IPS-15b (cell line): ENCODE measurements around the gene TOX2.

Experiments
- H3K27me3 ChIP-seq: one replicate; pipeline ENCODE4 v1.6.1; 2013; ENCODE audit warnings: low read length; ENCODE audit not compliant: control insufficient read depth, insufficient read depth
- H3K36me3 ChIP-seq: one replicate; pipeline ENCODE4 v1.6.1; 2013; ENCODE audit warnings: low read length; ENCODE audit not compliant: control insufficient read depth, insufficient read depth
- H3K4me1 ChIP-seq: one replicate; pipeline ENCODE4 v1.6.1; 2013; ENCODE audit warnings: mild to moderate bottlenecking, low read length; ENCODE audit not compliant: control insufficient read depth, insufficient read depth
- H3K4me3 ChIP-seq: one replicate; pipeline ENCODE4 v1.5.1; 2013; ENCODE audit warnings: low read depth, low read length
- H3K9ac ChIP-seq: one replicate; pipeline ENCODE4 v1.6.1; 2013; ENCODE audit warnings: low read depth, mild to moderate bottlenecking, low read length
- H3K9me3 ChIP-seq: one replicate; pipeline ENCODE4 v1.6.1; 2013; ENCODE audit warnings: mild to moderate bottlenecking, low read length; ENCODE audit not compliant: control insufficient read depth, insufficient read depth

The TOX2 gene

DNA sequence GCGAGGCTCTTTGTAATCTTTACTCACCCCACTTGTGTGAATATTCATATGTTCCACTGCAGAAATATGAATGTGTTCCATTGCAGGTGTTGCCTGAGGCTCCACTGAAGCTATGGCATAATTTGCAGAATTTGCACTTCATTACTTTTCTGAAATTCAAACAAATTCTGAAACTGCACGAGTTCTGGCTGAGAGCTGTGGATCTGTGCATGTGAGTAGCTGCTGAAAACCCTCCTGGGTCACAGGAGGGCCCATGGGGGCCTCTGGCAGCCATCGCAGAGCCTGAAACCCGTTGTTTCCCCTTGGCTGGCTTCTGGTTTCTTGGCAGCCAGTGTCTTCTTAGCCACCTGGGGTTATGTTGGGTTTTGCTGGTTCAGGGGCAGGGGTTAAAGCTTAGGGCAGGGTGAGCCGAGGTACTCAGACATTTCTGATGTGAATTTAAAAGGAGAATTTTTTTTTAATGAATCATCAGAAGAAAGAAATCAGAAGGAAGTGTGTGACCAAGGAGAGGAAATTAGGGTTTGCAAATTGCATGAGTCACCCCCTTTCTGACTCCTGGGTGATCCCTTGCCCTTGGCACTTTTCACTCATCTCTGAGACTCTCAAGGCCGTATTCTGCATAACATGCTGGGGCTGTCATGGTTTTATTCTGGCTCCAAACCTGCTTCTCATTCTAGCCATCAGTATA lies 40.6 kb downstream of the TOX2 start:
- Histone ChIP-seq H3K9me3 (no peaks in the 10 kb centered on the region), H3K27me3 (no peaks in the 10 kb centered on the region), H3K9ac (no peak overlapping the region), H3K4me1 (peaks cover 1% of the 10 kb centered on the region), H3K36me3 (no peaks in the 10 kb centered on the region), H3K4me3 (no peak overlapping the region)

DNA sequence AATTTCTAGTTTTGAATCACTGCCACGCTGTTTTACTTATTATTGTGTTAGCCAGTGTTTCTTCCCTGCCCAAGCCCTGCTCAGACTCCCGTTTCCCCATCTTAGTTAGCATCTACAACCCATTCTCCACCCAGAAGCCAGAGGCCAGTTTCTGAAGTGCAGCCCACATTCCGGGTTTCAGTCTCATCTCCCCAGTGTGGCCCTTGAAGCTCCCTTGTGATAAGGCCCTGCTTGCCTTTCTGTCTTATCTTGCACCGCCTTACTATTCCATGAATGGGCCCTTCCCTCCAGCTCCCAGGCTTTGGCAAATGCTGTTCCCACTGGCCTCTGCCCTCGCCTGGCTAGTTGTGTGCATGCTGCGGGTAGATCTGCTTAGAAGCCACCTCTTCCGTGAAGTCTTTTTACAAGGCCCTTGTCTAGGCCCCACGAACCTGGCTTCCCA lies 41.1 kb downstream of the TOX2 start:
- Histone ChIP-seq H3K9me3 (no peaks in the 10 kb centered on the region), H3K36me3 (no peaks in the 10 kb centered on the region), H3K9ac (no peak overlapping the region), H3K27me3 (no peaks in the 10 kb centered on the region), H3K4me3 (no peak overlapping the region), H3K4me1 (peaks cover 3% of the 10 kb centered on the region)

DNA sequence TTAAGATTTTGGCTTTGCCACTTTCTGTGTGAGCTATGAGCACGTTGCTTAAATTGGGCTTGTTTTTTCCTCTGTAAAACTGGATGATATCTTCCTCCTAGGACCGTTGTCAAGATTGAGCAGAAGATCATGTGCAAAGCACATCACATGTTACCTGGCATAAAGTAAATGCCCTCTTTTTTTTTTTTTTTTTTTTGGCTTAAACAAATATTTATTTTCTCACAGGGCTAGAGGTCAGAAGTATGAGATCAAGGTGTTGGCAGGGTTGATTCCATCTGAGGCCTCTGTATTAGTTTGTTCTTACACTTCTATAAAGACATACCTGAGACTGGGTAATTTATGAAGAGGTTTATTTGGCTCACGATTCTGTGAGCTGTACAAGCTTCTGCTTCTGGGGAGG lies 42.7 kb downstream of the TOX2 start:
- H3K36me3 ChIP-seq: no peaks in the 10 kb centered on the region
- H3K9me3 ChIP-seq: no peaks in the 10 kb centered on the region
- no peaks in the 10 kb centered on the region for H3K27me3 ChIP-seq
- no peak overlapping the region for H3K4me3 ChIP-seq
- no peak overlapping the region for H3K9ac ChIP-seq
- H3K4me1 ChIP-seq: peaks cover 9% of the 10 kb centered on the region

GRCh38 chr20:43958626-43959025 lies 44.0 kb downstream of the TOX2 start:
- no peaks in the 10 kb centered on the region for H3K27me3 ChIP-seq
- H3K9ac ChIP-seq: no peak overlapping the region
- H3K9me3 ChIP-seq: no peaks in the 10 kb centered on the region
- H3K4me1 ChIP-seq: peaks cover 10% of the 10 kb centered on the region
- no peaks in the 10 kb centered on the region for H3K36me3 ChIP-seq
- no peak overlapping the region for H3K4me3 ChIP-seq

DNA sequence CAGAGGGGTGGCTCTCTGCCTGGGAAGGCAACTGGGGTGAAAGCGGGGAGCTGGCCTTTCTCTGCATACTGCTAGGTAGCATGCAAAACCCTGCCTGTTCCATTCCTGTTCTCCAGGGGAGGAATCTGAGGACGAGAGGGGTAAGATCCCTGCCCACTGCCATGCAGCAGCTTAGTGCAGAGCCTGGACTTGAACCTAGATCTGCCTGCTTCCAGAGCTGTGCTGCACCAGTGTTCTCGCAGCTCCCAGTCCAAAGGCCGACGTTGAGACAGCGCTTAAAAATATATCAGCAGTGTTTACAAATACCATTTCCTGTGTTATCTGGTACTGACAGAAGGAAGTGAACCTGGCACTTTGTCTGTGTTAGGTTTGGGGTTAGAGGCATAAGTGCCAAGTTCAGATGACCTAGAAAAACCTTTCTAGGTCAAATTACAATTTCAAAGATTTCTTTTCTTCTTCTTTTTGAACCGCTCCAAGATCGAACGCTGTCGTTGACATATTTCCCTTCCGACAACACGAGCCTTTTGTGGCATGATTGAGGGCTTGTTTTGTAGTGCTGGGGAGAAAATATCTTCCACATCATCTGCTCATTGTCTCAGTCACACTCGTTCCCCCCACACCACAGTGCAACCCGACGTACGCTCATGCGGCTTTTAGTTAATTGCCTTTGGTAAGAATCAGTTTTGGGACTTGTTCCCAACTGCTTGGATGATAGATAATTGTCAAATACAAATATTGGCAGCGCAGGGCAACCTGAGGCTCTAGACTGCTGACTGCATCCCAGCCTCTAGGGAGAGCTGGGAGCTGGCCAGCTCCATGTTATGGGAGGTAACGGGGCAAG lies 44.6 kb downstream of the TOX2 start:
- Histone ChIP-seq H3K4me3 (no peak overlapping the region), H3K9ac (no peak overlapping the region), H3K36me3 (no peaks in the 10 kb centered on the region), H3K9me3 (no peaks in the 10 kb centered on the region), H3K27me3 (no peaks in the 10 kb centered on the region), H3K4me1 (peaks cover 10% of the 10 kb centered on the region)

DNA sequence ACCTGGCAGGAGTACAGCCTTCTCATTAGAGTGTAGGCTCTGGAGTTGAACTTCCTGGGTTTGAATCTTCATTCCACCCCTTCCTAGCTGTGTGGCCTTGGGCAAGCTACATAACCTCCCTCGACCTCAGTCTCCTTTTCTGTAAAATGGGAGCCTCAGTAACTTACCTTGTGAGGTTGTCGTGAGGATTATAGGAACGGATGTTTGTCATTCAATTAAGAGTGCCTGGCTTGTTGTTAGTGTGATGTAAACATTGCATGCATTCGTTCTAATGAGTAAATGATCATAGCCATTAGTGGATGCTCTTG lies 45.2 kb downstream of the TOX2 start:
- no peaks in the 10 kb centered on the region for H3K9me3 ChIP-seq
- peaks cover 13% of the 10 kb centered on the region for H3K4me1 ChIP-seq
- no peaks in the 10 kb centered on the region for H3K27me3 ChIP-seq
- no peak overlapping the region for H3K4me3 ChIP-seq
- no peaks in the 10 kb centered on the region for H3K36me3 ChIP-seq
- H3K9ac ChIP-seq: no peak overlapping the region

GRCh38 chr20:43960231-43960630 lies 45.6 kb downstream of the TOX2 start:
- Histone ChIP-seq H3K36me3 (no peaks in the 10 kb centered on the region), H3K4me3 (no peak overlapping the region), H3K27me3 (no peaks in the 10 kb centered on the region), H3K9me3 (no peaks in the 10 kb centered on the region), H3K4me1 (peaks cover 16% of the 10 kb centered on the region), H3K9ac (no peak overlapping the region)

DNA sequence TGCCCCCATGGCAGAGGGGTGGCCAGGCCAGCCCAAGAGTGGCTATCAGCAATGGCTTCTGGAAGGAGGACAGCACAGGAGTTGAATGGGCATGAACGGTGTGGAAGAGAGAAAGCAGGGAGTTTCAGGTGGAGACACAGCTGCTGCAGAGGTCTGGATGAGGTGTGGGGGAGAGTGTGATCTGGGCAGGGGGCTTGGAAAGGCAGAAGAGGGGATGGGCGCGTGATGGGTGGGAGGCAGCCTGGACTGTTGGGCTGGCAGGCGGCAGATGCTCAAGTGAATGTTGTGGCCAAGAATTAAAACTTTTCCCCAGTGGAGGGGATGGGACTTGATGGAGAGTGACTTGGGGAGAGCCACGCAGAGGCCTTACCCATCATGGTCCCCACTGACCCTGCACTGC lies 46.5 kb downstream of the TOX2 start:
- Histone ChIP-seq H3K4me3 (no peak overlapping the region), H3K4me1 (peaks cover 16% of the 10 kb centered on the region), H3K36me3 (no peaks in the 10 kb centered on the region), H3K9ac (no peak overlapping the region), H3K27me3 (no peaks in the 10 kb centered on the region), H3K9me3 (no peaks in the 10 kb centered on the region)

- H3K9ac ChIP-seq: no peak overlapping the region
- H3K4me3 ChIP-seq: no peak overlapping the region
- H3K27me3 ChIP-seq: no peaks in the 10 kb centered on the region
- peaks cover 16% of the 10 kb centered on the region for H3K4me1 ChIP-seq
- H3K9me3 ChIP-seq: no peaks in the 10 kb centered on the region
- no peaks in the 10 kb centered on the region for H3K36me3 ChIP-seq
Observed at GRCh38 chr20:43961541-43962471, 47.2 kb downstream of the TOX2 start.

- no peaks in the 10 kb centered on the region for H3K36me3 ChIP-seq
- H3K9ac ChIP-seq: no peak overlapping the region
- no peaks in the 10 kb centered on the region for H3K9me3 ChIP-seq
- H3K4me3 ChIP-seq: no peak overlapping the region
- H3K27me3 ChIP-seq: no peaks in the 10 kb centered on the region
- H3K4me1 ChIP-seq: peaks cover 16% of the 10 kb centered on the region
Observed at GRCh38 chr20:43962530-43962929, 47.9 kb downstream of the TOX2 start.

DNA sequence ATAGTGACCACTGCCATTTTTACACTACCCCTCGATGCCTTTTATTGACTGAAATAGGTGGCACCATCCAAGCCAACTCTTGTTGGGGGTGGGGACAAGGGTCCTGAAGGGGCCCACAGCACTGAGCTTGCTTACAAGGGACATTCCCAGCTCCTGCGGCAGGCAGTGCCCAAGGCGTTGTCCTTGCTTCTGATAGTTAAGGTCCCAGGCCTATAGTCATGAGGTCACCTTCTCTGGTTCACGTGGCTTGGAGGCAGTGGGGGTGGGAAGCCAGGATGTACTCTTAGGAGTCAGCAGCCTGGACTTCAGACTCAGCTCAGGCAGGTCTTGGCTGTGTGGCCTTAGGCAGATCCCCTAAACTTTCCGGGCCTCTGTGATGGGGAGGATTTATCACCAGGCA lies 48.6 kb downstream of the TOX2 start:
- Histone ChIP-seq H3K9me3 (no peaks in the 10 kb centered on the region), H3K4me1 (peaks cover 16% of the 10 kb centered on the region), H3K36me3 (no peaks in the 10 kb centered on the region), H3K9ac (no peak overlapping the region), H3K4me3 (no peak overlapping the region), H3K27me3 (no peaks in the 10 kb centered on the region)
